OCI-LY1 (cell line): ENCODE results near the gene TRNP1.

ENCODE experiments used
- H2AFZ ChIP-seq: fragments of 200-600 bp; sonication (generic), shearing (Covaris generic); 2 replicates; pipeline ENCODE4 v1.6.0; 2014; ENCODE audit warnings: antibody characterized with exemption, mild to moderate bottlenecking, low read length
- H3F3A ChIP-seq: fragments of 200-600 bp; sonication (generic), shearing (Covaris generic); 2 replicates; pipeline ENCODE4 v1.6.0; 2014; ENCODE audit warnings: mild to moderate bottlenecking, antibody characterized with exemption, low read length, moderate library complexity; ENCODE audit not compliant: insufficient read depth
- H3K27ac ChIP-seq: fragments of 200-600 bp; sonication (generic); 2 replicates; pipeline ENCODE4 v1.5.1; 2014; ENCODE audit warnings: low read length, mixed run types, mild to moderate bottlenecking, low read depth; ENCODE audit not compliant: poor library complexity, severe bottlenecking
- H3K27me3 ChIP-seq: fragments of 200-600 bp; sonication (generic); 2 replicates; pipeline ENCODE4 v1.6.0; 2014; ENCODE audit warnings: antibody characterized with exemption, mild to moderate bottlenecking, low read length, moderate library complexity; ENCODE audit not compliant: insufficient read depth
- H3K36me3 ChIP-seq: fragments of 200-600 bp; sonication (generic); 2 replicates; pipeline ENCODE4 v1.6.1; 2014; ENCODE audit warnings: mild to moderate bottlenecking, antibody characterized with exemption, low read length, moderate library complexity, mixed read lengths; ENCODE audit not compliant: insufficient read depth
- H3K4me1 ChIP-seq: fragments of 200-600 bp; sonication (generic); 2 replicates; pipeline ENCODE4 v1.5.1; 2014; ENCODE audit warnings: mild to moderate bottlenecking, low read length, moderate library complexity; ENCODE audit not compliant: insufficient read depth, severe bottlenecking
- H3K4me2 ChIP-seq: fragments of 200-600 bp; sonication (generic), shearing (Covaris generic); 2 replicates; pipeline ENCODE4 v1.6.1; 2014; ENCODE audit warnings: low read length
- H3K4me3 ChIP-seq: fragments of 200-600 bp; sonication (generic); 2 replicates; pipeline ENCODE4 v1.5.1; 2014; ENCODE audit warnings: low read length, low read depth, mild to moderate bottlenecking, mixed read lengths; ENCODE audit not compliant: poor library complexity, severe bottlenecking
- H3K79me2 ChIP-seq: fragments of 200-600 bp; shearing (Covaris generic); 2 replicates; pipeline ENCODE4 v1.6.1; 2016; ENCODE audit warnings: mixed run types, low read length, mixed read lengths; ENCODE audit not compliant: insufficient read depth
- H3K9ac ChIP-seq: fragments of 200-600 bp; sonication (generic), shearing (Covaris generic); 2 replicates; pipeline ENCODE4 v1.6.1; 2014; ENCODE audit warnings: mild to moderate bottlenecking, low read length, mixed read lengths
- H3K9me2 ChIP-seq: fragments of 200-600 bp; sonication (generic), shearing (Covaris generic); 2 replicates; pipeline ENCODE4 v1.6.1; 2014; ENCODE audit warnings: low read depth, mild to moderate bottlenecking, low read length, mixed read lengths
- H3K9me3 ChIP-seq: fragments of 200-600 bp; shearing (Covaris generic); 2 replicates; pipeline ENCODE4 v1.6.1; 2014; ENCODE audit warnings: low read length, mixed read lengths
- H4K20me1 ChIP-seq: fragments of 200-600 bp; sonication (generic), shearing (Covaris generic); 2 replicates; pipeline ENCODE4 v1.6.0; 2016; ENCODE audit warnings: mild to moderate bottlenecking, low read length; ENCODE audit not compliant: insufficient read depth
- EZH2 ChIP-seq: fragments of 200-600 bp; sonication (generic), shearing (Covaris generic); IDR thresholded peaks from 2 replicates; pipeline ENCODE4 v1.8.0; 2017; ENCODE audit warnings: borderline replicate concordance, mixed run types, mild to moderate bottlenecking, antibody characterized with exemption, low read length, moderate library complexity, mixed read lengths
- TF ChIP-seq, protein P1 (sequence below): fragments of 200-600 bp; sonication (generic), shearing (Covaris generic); IDR thresholded peaks from 2 replicates; pipeline ENCODE4 v1.5.1; 2017; ENCODE audit warnings: mild to moderate bottlenecking, antibody characterized with exemption, low read length, moderate library complexity, mixed read lengths

Gene TRNP1

DNA sequence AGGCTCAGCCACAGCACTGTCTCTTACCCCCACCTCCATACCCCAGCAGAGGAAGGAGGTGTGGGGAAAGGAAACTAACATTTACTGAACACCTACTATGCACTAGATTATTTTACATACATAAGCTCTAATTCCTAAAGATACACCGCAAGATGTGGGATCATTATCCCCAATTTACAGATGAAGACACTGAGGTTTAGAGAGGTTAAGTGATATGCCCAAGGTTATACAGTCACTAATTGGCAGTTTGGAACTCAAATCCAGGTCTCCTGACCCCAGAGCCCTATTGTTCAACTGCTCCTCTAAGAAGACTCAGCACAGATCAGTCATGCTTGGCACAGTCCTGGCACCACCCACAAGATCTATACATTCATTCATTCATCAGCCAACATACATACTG lies 22.9 kb downstream of the TRNP1 start:
- H3K4me1 ChIP-seq = peaks cover 4% of the 10 kb centered on the region
- no peaks in the 10 kb centered on the region for H3F3A ChIP-seq
- H3K9me2 ChIP-seq = no peaks in the 10 kb centered on the region

DNA sequence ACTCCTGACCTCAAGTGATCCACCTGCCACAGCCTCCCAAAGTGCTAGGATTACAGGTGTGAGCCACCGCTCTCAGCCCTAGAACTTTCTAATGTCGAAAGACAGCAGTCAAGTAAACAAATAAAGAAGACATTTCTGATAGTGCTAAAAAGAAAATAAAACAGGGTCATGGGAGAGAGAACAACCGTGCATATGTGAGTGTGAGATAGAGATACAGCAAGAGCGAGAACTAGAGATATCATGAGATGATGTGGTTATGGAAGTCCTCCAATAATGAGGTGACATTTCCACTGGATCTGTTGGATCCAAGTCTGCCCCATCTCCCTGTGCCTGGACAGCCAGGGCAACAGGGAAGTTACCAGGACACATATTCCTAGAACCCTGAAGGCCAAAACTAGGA lies 23.7 kb downstream of the TRNP1 start:
- no peak overlapping the region for H2AFZ ChIP-seq

More for the DNA sequence above, 22.9 kb downstream of the TRNP1 start:
- no peaks in the 10 kb centered on the region for H4K20me1 ChIP-seq
- H3K27me3 ChIP-seq = no peaks in the 10 kb centered on the region; the same call in 1 of the 2 replicates
- H3K36me3 ChIP-seq = no peaks in the 10 kb centered on the region
- H3K27ac ChIP-seq = no peak overlapping the region
- no peak for TF ChIP-seq EZH2
- TF ChIP-seq, protein P1, sequence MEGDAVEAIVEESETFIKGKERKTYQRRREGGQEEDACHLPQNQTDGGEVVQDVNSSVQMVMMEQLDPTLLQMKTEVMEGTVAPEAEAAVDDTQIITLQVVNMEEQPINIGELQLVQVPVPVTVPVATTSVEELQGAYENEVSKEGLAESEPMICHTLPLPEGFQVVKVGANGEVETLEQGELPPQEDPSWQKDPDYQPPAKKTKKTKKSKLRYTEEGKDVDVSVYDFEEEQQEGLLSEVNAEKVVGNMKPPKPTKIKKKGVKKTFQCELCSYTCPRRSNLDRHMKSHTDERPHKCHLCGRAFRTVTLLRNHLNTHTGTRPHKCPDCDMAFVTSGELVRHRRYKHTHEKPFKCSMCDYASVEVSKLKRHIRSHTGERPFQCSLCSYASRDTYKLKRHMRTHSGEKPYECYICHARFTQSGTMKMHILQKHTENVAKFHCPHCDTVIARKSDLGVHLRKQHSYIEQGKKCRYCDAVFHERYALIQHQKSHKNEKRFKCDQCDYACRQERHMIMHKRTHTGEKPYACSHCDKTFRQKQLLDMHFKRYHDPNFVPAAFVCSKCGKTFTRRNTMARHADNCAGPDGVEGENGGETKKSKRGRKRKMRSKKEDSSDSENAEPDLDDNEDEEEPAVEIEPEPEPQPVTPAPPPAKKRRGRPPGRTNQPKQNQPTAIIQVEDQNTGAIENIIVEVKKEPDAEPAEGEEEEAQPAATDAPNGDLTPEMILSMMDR = no peak
- H3K4me2 ChIP-seq = no peak overlapping the region
- H3K9ac ChIP-seq = no peak overlapping the region
- H3K79me2 ChIP-seq = no peaks in the 10 kb centered on the region
- no peaks in the 10 kb centered on the region for H3K9me3 ChIP-seq
- H2AFZ ChIP-seq = no peak overlapping the region
- no peak overlapping the region for H3K4me3 ChIP-seq

DNA sequence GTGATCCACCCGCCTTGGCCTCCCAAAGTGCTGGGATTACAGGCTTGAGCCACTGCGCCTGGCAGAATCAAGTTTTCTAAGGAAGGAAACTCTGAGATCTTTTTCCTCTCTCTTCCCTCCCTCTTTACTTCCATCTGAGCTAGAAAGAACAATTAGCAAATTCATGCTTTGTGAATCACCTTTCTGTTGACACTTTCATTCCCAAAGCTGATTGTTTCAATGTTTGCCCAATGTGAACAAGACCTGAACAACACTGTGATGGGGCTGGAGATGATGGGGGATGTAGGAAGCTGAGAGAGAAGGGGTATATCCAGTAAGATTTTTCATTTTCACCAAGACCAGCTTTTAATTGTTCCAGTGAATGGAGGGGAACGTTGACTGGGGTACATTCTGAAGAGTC lies 24.8 kb downstream of the TRNP1 start:
- no peaks in the 10 kb centered on the region for H3K36me3 ChIP-seq
- H3K27me3 ChIP-seq = no peaks in the 10 kb centered on the region; the same call in 1 of the 2 replicates
- H3K4me2 ChIP-seq = no peak overlapping the region
- no peaks in the 10 kb centered on the region for H3K9me2 ChIP-seq
- H2AFZ ChIP-seq = no peak overlapping the region
- no peak overlapping the region for H3K9ac ChIP-seq
- no peaks in the 10 kb centered on the region for H3F3A ChIP-seq
- no peak overlapping the region for H3K4me3 ChIP-seq
- no peak overlapping the region for H3K27ac ChIP-seq
- TF ChIP-seq, protein P1 = no peak
- no peak for TF ChIP-seq EZH2
- no peaks in the 10 kb centered on the region for H3K79me2 ChIP-seq
- H3K9me3 ChIP-seq = no peaks in the 10 kb centered on the region
- no peaks in the 10 kb centered on the region for H4K20me1 ChIP-seq
- peaks cover 4% of the 10 kb centered on the region for H3K4me1 ChIP-seq

More for the DNA sequence above, 23.7 kb downstream of the TRNP1 start:
- H3K27me3 ChIP-seq = no peaks in the 10 kb centered on the region; the same call in 1 of the 2 replicates
- no peak for TF ChIP-seq EZH2
- TF ChIP-seq, protein P1 = no peak
- H3K9me2 ChIP-seq = no peaks in the 10 kb centered on the region
- H3K4me1 ChIP-seq = peaks cover 4% of the 10 kb centered on the region
- H3K9ac ChIP-seq = no peak overlapping the region
- H3K4me3 ChIP-seq = no peak overlapping the region
- H3K79me2 ChIP-seq = no peaks in the 10 kb centered on the region
- no peaks in the 10 kb centered on the region for H3K9me3 ChIP-seq
- no peak overlapping the region for H3K27ac ChIP-seq
- H3K4me2 ChIP-seq = no peak overlapping the region
- H4K20me1 ChIP-seq = no peaks in the 10 kb centered on the region
- H3F3A ChIP-seq = no peaks in the 10 kb centered on the region
- no peaks in the 10 kb centered on the region for H3K36me3 ChIP-seq
